Fibroblast of lung (primary cell): ENCODE data around the gene OGG1.

Source experiments
- CTCF ChIP-seq, 2 donors: IDR thresholded peaks in 1 of 2; conservative IDR thresholded peaks in 1 of 2; 1 replicate in 1 of 2; 2 replicates in 1 of 2; pipeline ENCODE4 v1.5.1; 2011 to 2012; ENCODE audit warnings: low read length in 2 of 2, control low read depth in 1 of 2, inconsistent platforms in 1 of 2, low read depth in 1 of 2, mild to moderate bottlenecking in 1 of 2
- EZH2 ChIP-seq: IDR thresholded peaks from 2 replicates; pipeline ENCODE4 v1.5.1; 2012; ENCODE audit warnings: low read length, control low read depth, mild to moderate bottlenecking; ENCODE audit errors: missing control alignments

GRCh38 chr3:9781551-9781950, 31.8 kb downstream of the OGG1 start:
- TF ChIP-seq EZH2 (no peak), CTCF (conservative IDR thresholded peaks at IDR 0.05 in 1 of 2, IDR thresholded peaks at IDR 0.05 in 1 of 2; ENCODE audit: low read depth in 1 of 2, low read length in 2 of 2) (no peak)
